Activated naive CD4-positive, alpha-beta T cell treated with anti-CD3 and anti-CD28 coated beads, Interleukin-2, amount 50 U/mL, for 24 hours (primary cell): ENCODE data around the gene CTCFL.
"Not testable (repeated sequence)": the region's sequence is repeated elsewhere in the genome, so short reads cannot be mapped to it uniquely, and the experiment has no call there.

Experiments
- H3K27ac Mint-ChIP-seq: one replicate; pipeline ENCODE4 v1.8.0; 2021; ENCODE audit warnings: mild to moderate bottlenecking, mixed read lengths
- H3K27me3 Mint-ChIP-seq: one replicate; pipeline ENCODE4 v1.8.0; 2021; ENCODE audit warnings: mixed read lengths
- H3K36me3 Mint-ChIP-seq: one replicate; pipeline ENCODE4 v1.8.0; 2021; ENCODE audit warnings: mixed read lengths
- H3K4me1 Mint-ChIP-seq: one replicate; pipeline ENCODE4 v1.8.0; 2021; ENCODE audit warnings: mixed read lengths
- H3K4me3 Mint-ChIP-seq: one replicate; pipeline ENCODE4 v1.8.0; 2021; ENCODE audit warnings: mild to moderate bottlenecking, mixed read lengths
- H3K9me3 Mint-ChIP-seq: one replicate; pipeline ENCODE4 v1.8.0; 2021; ENCODE audit warnings: mixed read lengths

CTCFL gene

DNA sequence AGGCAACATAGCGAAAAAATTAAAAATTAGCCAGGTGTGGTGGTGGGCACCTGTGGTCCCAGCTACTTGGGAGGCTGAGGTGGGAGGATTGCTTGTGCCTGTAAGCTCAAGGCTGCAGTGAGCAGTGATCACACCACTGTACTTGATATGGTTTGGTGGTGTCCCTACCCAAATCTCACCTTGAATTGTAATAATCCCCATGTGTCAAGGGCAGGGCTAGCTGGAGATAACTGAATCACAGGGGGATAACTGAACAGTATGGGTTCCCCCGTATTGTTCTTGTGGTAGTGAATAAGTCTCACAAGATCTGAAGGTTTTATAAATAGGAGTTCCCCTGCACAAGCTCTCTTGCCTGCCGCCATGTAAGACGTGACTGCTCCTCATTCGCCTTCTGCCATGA is 52.5 kb downstream of the CTCFL start:
- peaks cover 25% of the 10 kb centered on the region for H3K4me1 Mint-ChIP-seq
- H3K36me3 Mint-ChIP-seq, H3K9me3 Mint-ChIP-seq, H3K27me3 Mint-ChIP-seq, H3K4me3 Mint-ChIP-seq, H3K27ac Mint-ChIP-seq: not testable (repeated sequence)

DNA sequence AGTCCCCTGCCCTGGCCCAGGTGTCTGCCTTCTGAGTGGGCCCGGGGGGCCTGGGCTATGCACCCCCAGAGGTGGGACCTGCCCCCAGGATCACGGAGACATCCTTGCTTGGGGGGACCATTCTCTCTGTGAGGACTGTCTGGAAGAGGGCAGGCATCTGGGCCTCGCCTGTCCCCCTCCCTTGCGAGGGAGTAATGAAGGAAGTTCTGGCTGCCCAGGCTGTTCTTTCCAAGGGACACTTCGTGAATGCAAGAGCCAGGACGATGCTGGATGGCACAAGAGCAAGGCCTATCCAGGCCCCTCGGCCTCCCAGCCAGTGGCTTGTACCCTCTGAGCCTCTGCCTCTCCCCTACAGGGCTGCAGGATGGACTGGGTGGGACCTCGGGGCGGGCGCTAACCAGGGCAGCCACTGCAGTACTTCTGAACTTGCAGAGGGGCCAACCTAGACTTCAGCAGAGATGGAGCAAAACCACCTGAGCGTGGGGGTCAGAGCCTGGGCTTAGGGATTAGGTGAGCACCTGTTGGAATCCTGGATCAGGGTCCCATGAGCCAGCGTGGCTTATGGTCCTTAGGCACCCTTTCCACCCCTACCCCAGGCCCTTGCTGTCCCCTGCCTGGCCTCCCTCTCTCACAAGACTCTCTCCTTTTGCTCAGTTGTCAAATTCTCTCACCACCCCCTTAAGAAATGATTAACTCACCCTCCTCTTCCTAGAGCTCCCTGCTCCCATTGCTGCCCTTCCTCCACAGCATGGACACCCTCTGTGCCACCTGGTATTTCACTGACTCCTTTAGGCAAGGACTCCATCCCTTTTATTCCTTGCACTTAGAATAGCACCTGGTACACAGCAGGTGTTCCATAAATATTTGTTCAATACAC is 53.2 kb downstream of the CTCFL start:
- Mint-ChIP-seq H3K4me3 (no peak overlapping the region), H3K27ac (no peak overlapping the region), H3K4me1 (peaks cover 25% of the 10 kb centered on the region), H3K36me3 (no peaks in the 10 kb centered on the region), H3K9me3 (no peaks in the 10 kb centered on the region), H3K27me3 (no peaks in the 10 kb centered on the region)

DNA sequence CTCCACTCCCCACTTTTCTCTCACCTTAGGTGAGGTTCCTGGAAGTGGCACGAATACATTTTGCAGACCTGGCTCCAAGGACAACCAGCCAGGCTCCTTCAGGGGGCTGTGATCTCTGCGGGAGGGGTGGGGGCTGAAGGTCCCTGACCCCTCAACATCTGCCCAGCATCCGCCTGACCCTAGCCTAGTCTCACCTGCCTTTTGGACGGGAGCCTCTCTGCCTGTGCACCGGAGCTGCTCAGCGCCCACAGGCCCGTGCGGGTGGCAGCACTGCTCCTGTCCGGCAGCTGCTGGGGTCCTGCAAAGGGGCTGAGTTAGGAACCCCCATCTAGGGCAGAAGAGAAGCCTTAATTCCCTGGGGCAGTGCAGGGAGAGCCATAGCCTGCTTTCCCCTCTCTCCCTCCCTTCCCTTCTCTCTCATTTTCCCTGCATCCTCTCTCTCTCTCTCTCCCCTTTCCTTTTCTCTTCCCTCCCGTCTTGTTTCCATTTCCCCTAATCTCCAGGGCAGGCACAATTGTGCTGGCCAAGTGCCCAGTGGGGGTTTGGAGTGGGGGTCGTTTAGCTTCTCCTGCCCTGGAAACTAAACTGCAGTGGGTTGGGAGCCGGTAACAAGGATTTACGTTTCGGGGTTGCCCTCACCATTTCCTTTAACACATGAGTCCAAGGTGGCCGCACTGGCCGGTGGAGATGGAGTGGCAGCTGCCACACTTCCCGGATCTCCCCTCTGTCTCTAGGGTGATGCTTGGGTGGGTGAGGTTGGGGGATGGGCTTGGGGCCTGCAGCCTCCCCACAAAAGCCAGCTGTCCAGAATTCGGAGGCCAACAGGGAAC is 54.1 kb downstream of the CTCFL start:
- Mint-ChIP-seq H3K36me3 (no peaks in the 10 kb centered on the region), H3K27me3 (no peaks in the 10 kb centered on the region), H3K27ac (no peak overlapping the region), H3K4me1 (peaks cover 20% of the 10 kb centered on the region), H3K4me3 (no peak overlapping the region), H3K9me3 (no peaks in the 10 kb centered on the region)

DNA sequence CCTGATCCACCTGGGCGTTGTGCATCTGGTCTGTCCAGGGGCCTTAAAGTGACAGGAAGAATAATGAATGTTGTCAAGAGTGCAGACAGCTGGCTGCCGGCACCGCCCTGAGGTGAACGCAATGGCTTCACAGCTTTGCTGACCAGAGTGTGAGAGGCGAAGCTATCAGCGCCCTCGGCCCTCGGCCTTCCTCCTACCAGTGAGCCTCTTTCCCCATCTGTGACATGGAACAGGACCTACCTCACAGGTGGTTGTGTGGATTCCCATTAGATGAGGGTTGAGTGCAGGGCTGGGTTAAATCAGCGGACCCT is 54.8 kb downstream of the CTCFL start:
- Mint-ChIP-seq H3K36me3 (no peaks in the 10 kb centered on the region), H3K27me3 (no peaks in the 10 kb centered on the region), H3K4me1 (peaks cover 19% of the 10 kb centered on the region), H3K9me3 (no peaks in the 10 kb centered on the region), H3K4me3 (no peak overlapping the region), H3K27ac (no peak overlapping the region)

DNA sequence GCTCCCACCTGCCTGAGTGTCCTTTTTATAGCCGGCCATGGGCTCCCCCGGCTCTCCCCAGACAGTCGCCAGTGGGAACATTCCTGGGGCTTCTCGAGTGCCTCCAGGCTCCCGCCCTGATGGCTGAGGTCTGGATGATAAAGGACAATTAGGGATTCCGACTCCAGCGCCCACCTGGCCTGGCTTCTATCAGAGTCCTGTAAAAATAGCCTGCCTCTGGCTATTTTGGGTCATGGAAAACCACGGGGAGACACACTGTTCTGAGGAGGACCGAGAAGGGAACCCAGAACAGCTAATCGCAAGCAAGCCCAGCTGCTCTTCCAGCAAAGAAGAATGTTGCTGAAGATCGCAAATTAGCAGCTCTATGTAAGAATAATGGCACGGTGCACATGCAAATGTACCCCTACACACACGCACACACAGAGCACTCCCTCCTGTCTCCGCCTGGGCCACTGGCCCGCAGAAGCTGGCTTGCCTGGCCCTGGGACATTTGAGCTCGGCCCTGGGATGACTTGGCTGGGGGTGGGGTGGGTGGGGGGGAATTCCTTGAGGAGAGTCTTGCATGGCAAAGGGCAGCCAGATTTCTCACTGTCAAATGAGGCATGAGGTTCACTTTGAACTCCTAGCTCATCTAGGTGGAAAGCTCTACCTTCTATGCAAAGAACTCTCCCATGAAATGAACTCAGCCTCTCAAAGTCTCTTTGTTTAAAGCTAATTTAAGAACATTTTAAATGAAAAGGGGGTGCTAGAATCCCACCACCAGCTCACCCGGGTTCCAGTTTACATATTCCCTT is 55.3 kb downstream of the CTCFL start:
- Mint-ChIP-seq H3K9me3 (no peaks in the 10 kb centered on the region), H3K27ac (no peak overlapping the region), H3K4me1 (peaks cover 19% of the 10 kb centered on the region), H3K4me3 (no peak overlapping the region), H3K27me3 (no peaks in the 10 kb centered on the region), H3K36me3 (no peaks in the 10 kb centered on the region)

DNA sequence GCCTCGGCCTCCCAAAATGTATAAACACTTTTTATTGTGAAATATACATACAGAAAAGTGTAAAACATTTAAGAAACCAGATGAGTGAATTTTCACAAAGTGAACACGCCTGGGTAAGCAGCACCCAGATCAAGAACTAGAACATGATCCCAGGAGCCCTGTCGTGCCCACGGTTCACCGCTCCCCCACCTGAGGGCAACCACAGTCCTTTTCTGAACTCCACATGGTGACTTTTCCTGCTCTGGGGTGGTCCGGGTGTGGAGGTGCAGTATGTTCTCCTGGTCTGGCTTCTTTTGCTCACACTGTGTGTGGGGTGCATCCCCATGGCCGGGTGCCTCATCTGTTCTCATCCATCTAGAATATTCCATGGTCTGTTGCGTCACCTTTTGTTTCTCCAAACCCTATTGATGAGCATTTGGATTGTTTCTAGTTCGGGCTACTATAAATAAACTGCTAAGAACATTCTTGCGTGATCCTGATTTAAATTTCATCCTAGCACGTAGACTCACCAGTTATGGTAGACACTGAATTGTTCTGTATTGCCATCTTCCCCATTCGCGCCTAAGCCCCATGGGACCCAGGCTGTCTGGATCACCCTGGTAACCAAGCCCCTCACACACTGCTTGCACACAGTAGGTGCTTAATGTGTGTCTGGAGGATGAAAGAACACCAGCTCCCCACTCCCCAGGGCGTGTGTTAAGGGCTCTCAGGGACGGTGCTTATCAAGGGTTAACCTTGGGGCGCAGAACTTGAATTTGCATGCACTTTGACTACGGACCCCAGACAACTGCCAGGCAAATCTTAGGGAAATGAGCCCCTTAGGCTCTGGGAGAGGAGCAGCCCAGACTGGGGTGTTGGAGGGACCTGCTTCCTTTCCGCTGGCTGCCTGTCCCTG is 56.2 kb downstream of the CTCFL start:
- Mint-ChIP-seq H3K9me3 (no peaks in the 10 kb centered on the region), H3K4me3 (no peak overlapping the region), H3K27ac (no peak overlapping the region), H3K36me3 (no peaks in the 10 kb centered on the region), H3K27me3 (no peaks in the 10 kb centered on the region), H3K4me1 (peaks cover 11% of the 10 kb centered on the region)

DNA sequence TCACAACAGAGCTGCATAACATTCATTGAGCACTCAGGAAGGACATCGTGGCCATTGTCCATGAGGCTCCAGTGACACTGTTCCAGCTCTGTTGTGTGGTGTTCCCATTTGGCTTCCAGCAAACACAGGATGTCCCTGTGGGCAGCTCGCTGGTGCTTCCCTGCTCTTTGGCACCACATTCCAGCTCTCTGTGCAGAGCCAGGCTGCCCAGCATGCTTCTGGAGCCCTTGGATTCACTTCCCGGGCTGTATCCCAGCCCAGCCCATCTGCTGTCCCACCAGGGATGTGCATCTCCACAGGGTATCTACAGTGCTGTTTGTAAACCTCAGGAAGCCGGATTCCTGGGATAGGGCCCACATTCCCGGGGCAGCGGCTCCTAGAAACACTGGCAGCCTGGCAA is 57.2 kb downstream of the CTCFL start:
- no peaks in the 10 kb centered on the region for H3K27me3 Mint-ChIP-seq
- H3K4me3 Mint-ChIP-seq, result no peak overlapping the region
- H3K4me1 Mint-ChIP-seq, result peaks cover under 1% of the 10 kb centered on the region
- H3K36me3 Mint-ChIP-seq, result no peaks in the 10 kb centered on the region
- no peak overlapping the region for H3K27ac Mint-ChIP-seq
- no peaks in the 10 kb centered on the region for H3K9me3 Mint-ChIP-seq

DNA sequence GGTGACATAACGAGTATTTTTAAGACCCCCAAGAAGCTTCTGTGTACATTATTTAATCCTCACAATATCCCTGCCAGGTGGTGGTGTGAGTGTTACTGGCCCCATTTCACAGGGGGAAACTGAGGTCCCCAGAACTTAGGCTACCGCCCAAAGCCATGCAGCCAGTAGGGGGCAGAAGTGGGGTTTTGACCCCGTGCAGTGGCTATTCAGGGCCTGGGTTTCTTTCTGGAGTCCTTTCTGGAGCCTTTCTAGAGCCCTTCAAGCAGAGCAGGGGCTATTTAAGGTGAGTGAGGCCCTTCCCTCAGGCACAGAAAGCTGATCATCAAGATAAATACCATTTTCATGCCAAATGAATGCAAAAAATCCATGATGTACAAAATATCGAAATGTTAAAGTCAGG is 59.0 kb downstream of the CTCFL start:
- Mint-ChIP-seq H3K4me1 (no peaks in the 10 kb centered on the region), H3K9me3 (no peaks in the 10 kb centered on the region), H3K4me3 (no peak overlapping the region), H3K36me3 (no peaks in the 10 kb centered on the region), H3K27ac (no peak overlapping the region), H3K27me3 (no peaks in the 10 kb centered on the region)

DNA sequence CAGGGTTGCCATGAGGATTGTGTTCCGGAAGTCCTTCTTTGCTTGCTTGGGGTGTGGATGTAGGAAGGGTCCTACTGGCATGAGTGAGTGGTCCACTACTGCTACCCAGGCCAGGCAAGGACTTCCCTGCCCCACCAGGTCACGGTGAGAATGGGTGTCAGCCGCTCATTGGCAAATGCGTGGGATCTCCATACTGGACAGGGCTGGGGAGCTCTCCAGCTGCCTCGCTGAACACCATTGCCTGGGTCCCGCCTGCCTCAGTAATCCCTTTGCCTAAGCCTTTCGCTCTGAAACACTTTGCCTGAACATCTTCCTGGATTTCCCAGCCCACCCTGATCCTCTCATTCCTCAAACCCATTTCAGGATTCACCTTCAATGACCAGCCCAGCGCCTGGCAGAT is 59.5 kb downstream of the CTCFL start:
- Mint-ChIP-seq H3K27me3 (no peaks in the 10 kb centered on the region), H3K4me3 (no peak overlapping the region), H3K27ac (no peak overlapping the region), H3K36me3 (no peaks in the 10 kb centered on the region), H3K4me1 (no peaks in the 10 kb centered on the region), H3K9me3 (no peaks in the 10 kb centered on the region)

DNA sequence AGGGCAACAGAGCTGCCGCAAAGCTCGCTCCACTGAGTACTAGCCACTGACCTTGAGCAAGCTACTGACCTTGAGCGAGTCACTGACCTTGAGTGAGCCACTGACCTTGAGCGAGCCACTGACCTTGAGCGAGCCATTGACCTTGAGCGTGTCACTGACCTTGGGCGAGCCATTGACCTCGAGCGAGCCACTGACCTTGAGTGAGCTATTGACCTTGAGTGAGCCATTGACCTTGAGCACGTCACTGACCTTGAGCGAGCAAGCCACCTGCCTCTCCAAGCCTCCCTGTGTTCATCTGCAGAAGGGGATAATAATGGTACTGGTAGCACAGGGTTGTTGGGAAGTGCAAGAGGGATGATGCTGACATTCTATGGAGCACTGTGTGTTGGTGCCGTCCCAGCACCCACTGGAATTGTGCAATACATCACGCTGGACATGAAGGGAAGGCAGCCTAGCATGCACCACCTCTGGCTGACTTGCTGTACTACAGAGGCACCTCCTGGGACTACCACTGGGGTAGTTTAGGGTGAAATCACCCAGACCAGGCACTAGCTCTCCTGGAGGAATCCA is 60.2 kb downstream of the CTCFL start:
- Mint-ChIP-seq H3K4me1 (no peaks in the 10 kb centered on the region), H3K9me3 (no peaks in the 10 kb centered on the region), H3K27ac (no peak overlapping the region), H3K27me3 (no peaks in the 10 kb centered on the region), H3K36me3 (no peaks in the 10 kb centered on the region), H3K4me3 (no peak overlapping the region)

DNA sequence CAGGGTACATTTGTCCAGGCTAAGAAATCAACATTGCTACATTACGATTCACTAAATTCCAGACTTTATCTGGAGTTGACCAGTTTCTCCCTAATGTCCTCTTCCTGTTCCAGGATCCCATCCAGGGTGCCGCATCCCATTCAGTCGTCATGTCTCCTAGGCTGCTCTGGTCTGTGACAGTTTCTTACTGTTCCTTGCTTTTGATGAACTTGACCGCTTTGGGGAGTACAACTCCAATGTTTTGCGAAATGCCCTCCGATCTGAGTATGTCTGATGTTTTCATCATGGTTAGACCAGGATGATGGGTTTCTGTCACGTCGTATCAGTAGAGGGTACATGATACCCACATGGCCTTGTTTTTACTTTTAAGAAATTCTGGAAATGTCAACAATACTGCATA is 62.2 kb downstream of the CTCFL start:
- Mint-ChIP-seq H3K36me3 (no peaks in the 10 kb centered on the region), H3K4me3 (no peak overlapping the region), H3K4me1 (no peaks in the 10 kb centered on the region), H3K9me3 (no peaks in the 10 kb centered on the region), H3K27ac (no peak overlapping the region), H3K27me3 (no peaks in the 10 kb centered on the region)

DNA sequence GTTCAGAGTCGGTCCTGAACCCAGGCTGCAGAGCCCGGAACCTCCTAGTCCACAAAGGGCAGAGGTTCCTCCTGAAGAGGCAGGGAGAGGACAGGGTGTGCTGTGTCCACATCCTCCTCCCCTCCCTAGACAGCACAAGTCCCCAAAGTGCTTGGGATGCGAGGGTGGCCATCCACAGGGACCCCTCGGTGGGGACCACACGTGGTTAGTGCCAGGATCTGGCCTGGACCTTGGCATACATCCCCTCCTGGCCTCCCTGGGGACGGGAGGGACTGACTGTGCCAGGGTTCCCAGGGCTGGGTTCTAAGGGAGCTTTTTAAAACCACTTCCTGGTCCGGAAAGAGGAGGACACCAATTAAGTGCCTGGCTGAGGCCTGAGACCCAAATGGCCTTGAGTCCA is 63.2 kb downstream of the CTCFL start:
- Mint-ChIP-seq H3K4me3 (no peak overlapping the region), H3K9me3 (no peaks in the 10 kb centered on the region), H3K27ac (no peak overlapping the region), H3K4me1 (no peaks in the 10 kb centered on the region), H3K36me3 (no peaks in the 10 kb centered on the region), H3K27me3 (no peaks in the 10 kb centered on the region)

DNA sequence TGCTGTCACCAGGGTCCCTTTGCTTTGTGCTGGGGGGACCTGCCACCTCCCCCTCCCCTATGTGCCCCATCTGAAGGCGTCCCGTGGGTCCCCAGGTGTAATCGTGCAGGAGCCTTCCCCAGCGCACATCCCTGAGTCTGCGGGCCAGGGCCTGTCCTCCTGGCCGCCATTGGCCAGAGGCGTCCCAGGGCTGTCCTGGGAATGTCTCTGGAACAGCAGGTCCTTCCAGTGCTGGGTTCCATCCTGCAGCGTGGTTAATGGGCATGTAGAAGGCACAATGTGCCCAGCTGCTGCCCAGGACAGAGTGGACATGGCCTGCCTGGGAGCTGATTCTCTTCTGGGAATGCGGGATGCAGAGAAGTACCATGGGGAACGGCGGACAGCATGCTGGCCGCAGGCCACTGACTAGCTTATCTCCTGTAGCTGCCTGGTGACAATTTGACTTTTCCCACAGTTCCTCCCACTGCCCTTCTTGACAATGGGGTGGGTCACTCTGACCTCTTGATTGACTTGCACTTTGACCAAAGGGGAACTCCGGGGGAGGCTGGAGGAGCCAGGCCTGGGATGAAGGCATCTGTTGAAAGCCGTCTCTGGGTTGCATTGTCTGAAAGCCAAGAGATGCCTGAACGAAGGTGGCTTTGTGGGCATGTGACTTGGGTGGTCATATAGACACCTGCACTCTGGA is 64.0 kb downstream of the CTCFL start:
- Mint-ChIP-seq H3K27me3 (no peaks in the 10 kb centered on the region), H3K36me3 (no peaks in the 10 kb centered on the region), H3K27ac (no peak overlapping the region), H3K4me3 (no peak overlapping the region), H3K4me1 (no peaks in the 10 kb centered on the region), H3K9me3 (no peaks in the 10 kb centered on the region)

DNA sequence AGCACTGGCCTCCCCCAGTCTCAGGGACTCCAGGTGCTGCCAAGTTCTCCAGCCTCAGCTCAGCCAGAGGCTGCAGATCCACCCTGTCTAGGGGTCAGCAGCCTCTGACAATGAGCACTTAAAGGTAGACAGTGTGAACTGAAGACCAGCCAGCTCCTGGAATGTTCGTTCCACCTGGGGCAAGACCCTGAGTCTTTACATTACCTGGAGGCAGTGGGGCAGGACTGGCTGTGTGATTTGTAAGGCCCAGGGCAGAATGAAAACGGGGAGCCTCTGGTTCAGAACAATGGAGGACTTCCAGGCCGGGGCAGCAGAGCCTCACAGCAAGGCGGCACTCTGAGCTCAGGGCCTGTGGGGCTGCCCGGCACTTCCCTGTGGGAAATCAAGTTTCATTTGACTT is 65.0 kb downstream of the CTCFL start:
- no peaks in the 10 kb centered on the region for H3K36me3 Mint-ChIP-seq
- H3K9me3 Mint-ChIP-seq, result no peaks in the 10 kb centered on the region
- no peaks in the 10 kb centered on the region for H3K4me1 Mint-ChIP-seq
- H3K4me3 Mint-ChIP-seq, result no peak overlapping the region
- H3K27ac Mint-ChIP-seq, result no peak overlapping the region
- H3K27me3 Mint-ChIP-seq, result no peaks in the 10 kb centered on the region
